SK-N-MC (cell line): Measurements from ENCODE around the gene FRAT2.

ENCODE experiments used
- DNase-seq: peaks from one replicate; pipeline ENCODE4 v3.0.0-alpha.2; 2011; ENCODE audit warnings: low read depth, low spot score
- H3K27ac ChIP-seq: fragments of 200-600 bp; sonication (generic); 2 replicates; pipeline ENCODE4 v1.5.1; 2016; ENCODE audit warnings: mixed run types
- H3K36me3 ChIP-seq: fragments of 200-600 bp; sonication (generic); 2 replicates; pipeline ENCODE4 v1.6.1; 2017; ENCODE audit warnings: antibody characterized with exemption, low read length, mixed read lengths; ENCODE audit not compliant: insufficient read depth
- H3K4me3 ChIP-seq: fragments of 200-600 bp; sonication (generic); 2 replicates; pipeline ENCODE4 v1.5.1; 2016
- H3K9ac ChIP-seq: fragments of 200-600 bp; sonication (generic); 2 replicates; pipeline ENCODE4 v1.8.0; 2017; ENCODE audit warnings: mixed run types, mixed read lengths; ENCODE audit not compliant: insufficient read length
- H3K9me3 ChIP-seq: fragments of 200-600 bp; sonication (generic); 2 replicates; pipeline ENCODE4 v1.6.1; 2017; ENCODE audit warnings: low read depth, mild to moderate bottlenecking, antibody characterized with exemption, low read length, moderate library complexity, mixed read lengths
- EZH2 ChIP-seq: fragments of 200-600 bp; sonication (generic); IDR thresholded peaks from one replicate; pipeline ENCODE4 v1.6.1; 2017; ENCODE audit warnings: antibody characterized with exemption
- FOXP2 ChIP-seq: optimal IDR thresholded peaks from 2 replicates; pipeline ENCODE3; 2011; ENCODE audit warnings: mild to moderate bottlenecking, moderate library complexity; ENCODE audit not compliant: insufficient read depth; ENCODE audit errors: extremely low read length, control extremely low read depth
- POLR2AphosphoS5 ChIP-seq: IDR thresholded peaks from 2 replicates; pipeline ENCODE4 v1.6.1; 2012; ENCODE audit warnings: mild to moderate bottlenecking, low read depth, low read length, borderline replicate concordance

The FRAT2 gene

GRCh38 chr10:97307866-97308780 lies 26.4 kb downstream of the FRAT2 start:
- TF ChIP-seq POLR2AphosphoS5 (no peak), FOXP2 (no peak), EZH2 (no peak)
- no peak overlapping the region for H3K27ac ChIP-seq
- H3K9me3 ChIP-seq, result no peaks in the 10 kb centered on the region
- no peak overlapping the region for H3K9ac ChIP-seq
- no peaks in the 10 kb centered on the region for H3K36me3 ChIP-seq
- DNase-seq, result no peak
- no peak overlapping the region for H3K4me3 ChIP-seq

DNA sequence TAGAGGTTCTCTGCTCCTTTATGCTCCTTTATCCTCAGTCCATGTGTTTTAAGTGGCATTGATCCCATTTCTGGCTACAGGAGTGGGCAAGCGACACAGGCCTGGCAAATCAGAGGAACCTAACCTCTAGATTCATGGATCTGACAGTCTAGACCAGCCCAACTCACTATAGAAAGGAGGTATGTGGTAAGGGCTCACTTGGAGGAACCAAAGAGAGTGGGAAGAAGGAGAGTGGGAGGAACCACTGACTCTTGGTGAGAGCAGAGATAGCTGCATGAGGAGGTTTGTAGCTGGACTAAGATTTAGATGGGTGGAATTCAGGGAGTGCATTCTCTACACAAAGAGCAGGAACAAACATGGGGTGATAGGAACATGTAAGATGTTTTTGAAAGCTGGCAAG lies 27.1 kb downstream of the FRAT2 start:
- TF ChIP-seq EZH2 (no peak), POLR2AphosphoS5 (no peak), FOXP2 (no peak)
- H3K9ac ChIP-seq, result no peak overlapping the region
- H3K4me3 ChIP-seq, result no peak overlapping the region
- no peaks in the 10 kb centered on the region for H3K9me3 ChIP-seq
- no peak overlapping the region for H3K27ac ChIP-seq
- no peaks in the 10 kb centered on the region for H3K36me3 ChIP-seq
- no peak for DNase-seq

- no peak for DNase-seq
- H3K36me3 ChIP-seq, result no peaks in the 10 kb centered on the region
- no peak overlapping the region for H3K9ac ChIP-seq
- H3K27ac ChIP-seq, result no peak overlapping the region
- H3K9me3 ChIP-seq, result no peaks in the 10 kb centered on the region
- TF ChIP-seq EZH2 (no peak), FOXP2 (no peak), POLR2AphosphoS5 (no peak)
- H3K4me3 ChIP-seq, result no peak overlapping the region
Measured at GRCh38 chr10:97302088-97302791, 32.3 kb downstream of the FRAT2 start.

DNA sequence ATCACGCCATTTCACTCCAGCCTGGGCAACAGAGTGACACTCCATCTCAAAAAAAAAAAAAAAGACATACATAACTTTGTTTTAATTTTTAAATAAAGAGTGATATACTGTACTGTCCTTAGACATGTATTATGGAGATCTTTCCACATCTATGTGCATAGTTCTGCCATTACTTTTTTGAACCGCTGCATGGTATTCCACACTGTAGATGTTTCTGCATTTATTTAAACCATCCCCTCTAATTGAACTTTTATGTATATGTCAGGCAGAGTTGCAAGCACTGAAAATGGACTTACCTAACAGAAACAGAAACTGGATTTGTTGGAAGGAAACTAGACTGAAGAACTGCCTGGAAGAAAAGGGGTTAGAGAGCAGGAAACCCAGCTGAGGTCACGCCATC lies 33.5 kb downstream of the FRAT2 start:
- TF ChIP-seq FOXP2 (no peak), POLR2AphosphoS5 (no peak), EZH2 (no peak)
- DNase-seq, result no peak

GRCh38 chr10:97298223-97298571 lies 36.3 kb downstream of the FRAT2 start:
- no peak overlapping the region for H3K4me3 ChIP-seq
- no peaks in the 10 kb centered on the region for H3K36me3 ChIP-seq
- H3K9ac ChIP-seq, result no peak overlapping the region
- TF ChIP-seq FOXP2, result no peak
- TF ChIP-seq EZH2, result no peak
- TF ChIP-seq POLR2AphosphoS5, result no peak
- H3K27ac ChIP-seq, result no peak overlapping the region
- no peaks in the 10 kb centered on the region for H3K9me3 ChIP-seq
- no peak for DNase-seq

More for the DNA sequence above, 33.5 kb downstream of the FRAT2 start:
- Histone ChIP-seq H3K27ac (no peak overlapping the region), H3K36me3 (no peaks in the 10 kb centered on the region), H3K9me3 (no peaks in the 10 kb centered on the region), H3K9ac (no peak overlapping the region), H3K4me3 (no peak overlapping the region)

- no peak overlapping the region for H3K9ac ChIP-seq
- TF ChIP-seq FOXP2 (no peak), EZH2 (no peak), POLR2AphosphoS5 (no peak)
- H3K4me3 ChIP-seq, result no peak overlapping the region
- no peak for DNase-seq
- H3K36me3 ChIP-seq, result no peaks in the 10 kb centered on the region
- no peak overlapping the region for H3K27ac ChIP-seq
- H3K9me3 ChIP-seq, result no peaks in the 10 kb centered on the region
Measured at GRCh38 chr10:97297556-97298222, 36.8 kb downstream of the FRAT2 start.

DNA sequence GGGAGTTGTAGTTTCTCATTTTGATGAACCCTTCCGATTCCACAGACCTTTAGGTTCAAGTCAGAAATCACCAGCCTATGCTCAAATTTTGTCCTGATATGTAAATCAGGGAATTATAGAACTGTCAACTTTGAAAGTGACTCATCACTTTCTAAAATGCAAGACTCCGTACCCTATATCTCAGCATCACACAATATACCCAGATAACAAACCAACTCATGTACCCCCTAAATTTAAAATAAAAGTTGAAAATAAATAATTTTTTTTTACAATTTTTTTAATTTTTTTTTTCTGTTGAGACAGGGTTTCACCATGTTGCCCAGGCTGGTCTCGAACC lies 41.7 kb downstream of the FRAT2 start:
- no peaks in the 10 kb centered on the region for H3K36me3 ChIP-seq
- DNase-seq, result no peak
- no peaks in the 10 kb centered on the region for H3K9me3 ChIP-seq
- H3K9ac ChIP-seq, result no peak overlapping the region
- H3K4me3 ChIP-seq, result peak overlapping the region; percentile 48; the same call in 1 of the 2 replicates
- H3K27ac ChIP-seq, result no peak overlapping the region
- TF ChIP-seq EZH2 (no peak), POLR2AphosphoS5 (no peak), FOXP2 (no peak)
